Fibroblast of mammary gland (primary cell): ENCODE measurements around the gene KDM3A.

ENCODE experiments used
- DNase-seq: peaks from one replicate; pipeline ENCODE4 v3.0.0-alpha.2; 2010; ENCODE audit warnings: low read depth
- H3K4me3 ChIP-seq: 2 replicates; pipeline ENCODE4 v1.5.1; 2011; ENCODE audit warnings: low read depth, mild to moderate bottlenecking, low read length, moderate library complexity; ENCODE audit not compliant: control insufficient read depth
- TF ChIP-seq, protein P1 (sequence below): conservative IDR thresholded peaks from 2 replicates; pipeline ENCODE4 v1.5.1; 2011; ENCODE audit warnings: low read depth, low read length, inconsistent platforms; ENCODE audit not compliant: control insufficient read depth, insufficient read depth

KDM3A gene

GRCh38 chr2:86484385-86484784 is 43.2 kb downstream of the KDM3A start:
- TF ChIP-seq, protein P1, sequence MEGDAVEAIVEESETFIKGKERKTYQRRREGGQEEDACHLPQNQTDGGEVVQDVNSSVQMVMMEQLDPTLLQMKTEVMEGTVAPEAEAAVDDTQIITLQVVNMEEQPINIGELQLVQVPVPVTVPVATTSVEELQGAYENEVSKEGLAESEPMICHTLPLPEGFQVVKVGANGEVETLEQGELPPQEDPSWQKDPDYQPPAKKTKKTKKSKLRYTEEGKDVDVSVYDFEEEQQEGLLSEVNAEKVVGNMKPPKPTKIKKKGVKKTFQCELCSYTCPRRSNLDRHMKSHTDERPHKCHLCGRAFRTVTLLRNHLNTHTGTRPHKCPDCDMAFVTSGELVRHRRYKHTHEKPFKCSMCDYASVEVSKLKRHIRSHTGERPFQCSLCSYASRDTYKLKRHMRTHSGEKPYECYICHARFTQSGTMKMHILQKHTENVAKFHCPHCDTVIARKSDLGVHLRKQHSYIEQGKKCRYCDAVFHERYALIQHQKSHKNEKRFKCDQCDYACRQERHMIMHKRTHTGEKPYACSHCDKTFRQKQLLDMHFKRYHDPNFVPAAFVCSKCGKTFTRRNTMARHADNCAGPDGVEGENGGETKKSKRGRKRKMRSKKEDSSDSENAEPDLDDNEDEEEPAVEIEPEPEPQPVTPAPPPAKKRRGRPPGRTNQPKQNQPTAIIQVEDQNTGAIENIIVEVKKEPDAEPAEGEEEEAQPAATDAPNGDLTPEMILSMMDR: no peak
- no peak overlapping the region for H3K4me3 ChIP-seq
- no peak for DNase-seq

DNA sequence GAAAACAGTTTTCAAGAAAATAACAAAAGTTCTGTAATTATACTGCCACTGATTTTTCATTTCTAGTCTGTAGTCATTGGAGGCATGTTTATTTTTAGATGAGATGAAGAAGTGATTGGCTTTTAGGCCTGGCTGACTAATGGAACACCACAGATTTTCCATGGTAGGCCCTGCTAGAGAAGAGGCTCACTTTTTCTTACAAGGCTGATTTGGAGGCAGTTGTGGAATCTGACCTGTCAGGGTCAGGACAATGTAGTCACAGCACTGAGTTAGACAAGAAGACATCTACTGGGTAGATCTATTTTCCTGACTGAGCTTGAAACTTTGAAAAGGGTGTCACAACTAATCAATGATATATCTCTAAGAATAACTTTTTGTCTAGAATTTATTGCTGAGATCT is 43.9 kb downstream of the KDM3A start:
- DNase-seq: no peak
- TF ChIP-seq, protein P1: no peak

GRCh38 chr2:86485802-86486201 is 44.6 kb downstream of the KDM3A start:
- DNase-seq: no peak
- TF ChIP-seq, protein P1: no peak
- H3K4me3 ChIP-seq: no peak overlapping the region

More for the DNA sequence above, 43.9 kb downstream of the KDM3A start:
- no peak overlapping the region for H3K4me3 ChIP-seq

- no peak for DNase-seq
- TF ChIP-seq, protein P1: no peak
- H3K4me3 ChIP-seq: no peak overlapping the region
Observed at GRCh38 chr2:86487062-86487461, 45.9 kb downstream of the KDM3A start.

DNA sequence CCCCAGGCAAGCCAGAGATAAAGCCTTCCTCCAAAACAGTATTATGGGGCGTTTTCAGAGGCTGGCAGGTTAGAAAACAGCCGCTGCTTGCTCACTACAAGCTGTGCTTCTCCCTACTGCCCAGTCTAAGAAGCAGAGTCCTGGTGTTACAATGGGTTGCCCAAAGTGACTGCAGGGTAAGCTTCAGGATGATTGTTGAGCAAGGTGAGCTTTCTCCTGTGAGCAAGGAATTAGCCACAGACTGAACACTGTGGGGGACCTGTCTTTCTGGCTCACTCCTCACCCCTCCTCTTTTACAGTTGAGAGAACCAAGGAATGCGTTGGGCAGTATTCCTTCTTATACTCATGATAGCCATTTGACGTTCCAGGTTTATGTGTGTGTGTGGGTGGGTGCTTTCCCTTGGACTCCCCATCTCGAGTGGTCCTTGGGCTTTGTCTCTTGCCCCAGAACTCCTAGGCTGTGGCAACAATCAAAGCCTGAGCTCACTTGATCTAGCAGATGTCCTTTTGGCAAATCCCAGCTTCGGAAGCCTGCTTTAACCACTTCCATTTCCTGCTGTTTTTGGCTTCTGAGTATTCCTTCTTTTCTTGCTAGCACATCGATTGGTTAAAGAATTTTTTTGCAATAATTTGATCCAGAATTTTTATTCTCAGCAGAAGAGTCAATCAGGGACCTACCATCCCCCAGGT is 47.5 kb downstream of the KDM3A start:
- TF ChIP-seq, protein P1: no peak
- no peak for DNase-seq
- H3K4me3 ChIP-seq: no peak overlapping the region

GRCh38 chr2:86489542-86489941 is 48.4 kb downstream of the KDM3A start:
- H3K4me3 ChIP-seq: no peak overlapping the region
- TF ChIP-seq, protein P1: no peak
- no peak for DNase-seq
